Ascending aorta (tissue), 2 donors: ENCODE measurements around the gene PPM1K. TPM values are rescaled to one million over a fixed set of nuclear protein-coding genes. Genes with fewer than 3 reads are reported as not detected.

Source experiments
- DNase-seq, 2 donors: peaks; one replicate each; pipeline ENCODE4 v3.0.0-alpha.2; 2019; ENCODE audit warnings: low spot score in 2 of 2
- H3K27ac ChIP-seq, 2 donors: fragments of 200-600 bp; sonication (generic); one replicate each; pipeline ENCODE4 v1.5.1; 2016 to 2017; ENCODE audit warnings: mild to moderate bottlenecking in 1 of 2
- H3K27me3 ChIP-seq: fragments of 200-600 bp; sonication (generic); one replicate; pipeline ENCODE4 v1.5.1; 2017
- H3K36me3 ChIP-seq, 2 donors: fragments of 200-600 bp; sonication (generic); one replicate each; pipeline ENCODE4 v1.5.1; 2016
- H3K4me1 ChIP-seq, 2 donors: fragments of 200-600 bp; sonication (generic); one replicate each; pipeline ENCODE4 v1.5.1; 2016 to 2017; ENCODE audit warnings: mild to moderate bottlenecking in 1 of 2
- H3K4me3 ChIP-seq, 2 donors: fragments of 200-600 bp; sonication (generic); one replicate each; pipeline ENCODE4 v1.5.1; 2016 to 2017; ENCODE audit warnings: mild to moderate bottlenecking in 1 of 2
- H3K9me3 ChIP-seq, 2 donors: fragments of 200-600 bp; sonication (generic); one replicate each; pipeline ENCODE4 v1.5.1; 2016
- intact Hi-C: fragments of 100-400 bp; cut with DNase I; formaldehyde crosslinking; loops from one replicate; pipeline ENCODE4 v1.15.1; 2023
- total RNA-seq: library from RNA; depleted of rRNA; stranded (reverse); fragments of >200 nt; gene quantifications from one replicate; pipeline ENCODE4 v1.1.0, GENCODE V29; 2016
- TF ChIP-seq, protein P1 (sequence below), 3 experiments: fragments of 200-600 bp in 2 of 3; fragments of 450-650 bp in 1 of 3; sonication (generic) in 2 of 3; IDR thresholded peaks; one replicate each; pipeline ENCODE4 v1.5.1; 2016 to 2019; ENCODE audit warnings: antibody characterized with exemption in 3 of 3, mild to moderate bottlenecking in 1 of 3, moderate library complexity in 1 of 3

Gene PPM1K
- total RNA-seq, 1 donor from 2014 or later: 17.0 TPM

DNA sequence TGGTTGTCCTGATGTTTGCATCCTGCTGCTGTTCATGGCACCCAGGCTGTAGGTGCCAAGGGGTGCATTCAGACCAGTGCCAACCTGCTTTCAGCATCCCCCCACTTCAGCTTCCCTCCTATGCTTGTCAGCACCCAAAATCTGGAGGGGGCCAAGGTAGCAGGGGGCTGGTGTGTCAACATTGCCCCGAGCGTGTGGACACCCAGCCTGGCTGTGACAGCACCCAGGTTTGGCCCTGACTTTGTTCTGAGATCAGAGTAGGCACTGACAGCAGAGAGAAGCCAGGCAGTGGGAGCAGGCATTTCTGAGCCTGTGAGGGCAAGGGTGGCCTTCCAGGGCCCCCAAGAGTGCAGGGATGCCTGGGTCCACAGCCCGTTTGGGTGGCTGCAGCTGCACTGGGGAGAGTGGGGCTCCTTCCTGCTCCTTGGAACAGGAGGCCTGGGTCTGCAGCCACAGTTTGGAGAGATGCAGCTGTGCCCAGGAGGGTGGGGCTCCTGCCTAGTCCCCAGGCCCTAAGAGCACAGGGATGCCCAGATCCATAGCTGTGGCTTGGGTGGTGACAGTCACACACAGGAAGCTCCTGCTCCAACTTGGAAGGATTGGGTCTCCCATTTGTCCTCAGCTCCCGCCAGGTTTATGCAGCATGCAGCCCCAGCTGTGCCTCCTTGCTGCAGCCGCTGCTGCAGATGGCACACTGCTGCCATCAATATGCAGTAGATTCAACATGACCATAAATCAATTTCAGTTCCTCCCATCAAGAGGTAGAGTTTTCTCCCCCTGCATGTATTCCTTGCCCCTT is 12.3 kb upstream of the PPM1K start:
- Histone ChIP-seq H3K27ac (no peak overlapping the region), H3K9me3 (no peaks in the 10 kb centered on the region), H3K36me3 (no peaks in the 10 kb centered on the region), H3K27me3 (no peaks in the 10 kb centered on the region), H3K4me1 (no peaks in the 10 kb centered on the region), H3K4me3 (no peak overlapping the region)
- TF ChIP-seq, protein P1, sequence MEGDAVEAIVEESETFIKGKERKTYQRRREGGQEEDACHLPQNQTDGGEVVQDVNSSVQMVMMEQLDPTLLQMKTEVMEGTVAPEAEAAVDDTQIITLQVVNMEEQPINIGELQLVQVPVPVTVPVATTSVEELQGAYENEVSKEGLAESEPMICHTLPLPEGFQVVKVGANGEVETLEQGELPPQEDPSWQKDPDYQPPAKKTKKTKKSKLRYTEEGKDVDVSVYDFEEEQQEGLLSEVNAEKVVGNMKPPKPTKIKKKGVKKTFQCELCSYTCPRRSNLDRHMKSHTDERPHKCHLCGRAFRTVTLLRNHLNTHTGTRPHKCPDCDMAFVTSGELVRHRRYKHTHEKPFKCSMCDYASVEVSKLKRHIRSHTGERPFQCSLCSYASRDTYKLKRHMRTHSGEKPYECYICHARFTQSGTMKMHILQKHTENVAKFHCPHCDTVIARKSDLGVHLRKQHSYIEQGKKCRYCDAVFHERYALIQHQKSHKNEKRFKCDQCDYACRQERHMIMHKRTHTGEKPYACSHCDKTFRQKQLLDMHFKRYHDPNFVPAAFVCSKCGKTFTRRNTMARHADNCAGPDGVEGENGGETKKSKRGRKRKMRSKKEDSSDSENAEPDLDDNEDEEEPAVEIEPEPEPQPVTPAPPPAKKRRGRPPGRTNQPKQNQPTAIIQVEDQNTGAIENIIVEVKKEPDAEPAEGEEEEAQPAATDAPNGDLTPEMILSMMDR (IDR thresholded peaks at IDR 0.05): no peak
- intact Hi-C loops: no loop called here
- no peak for DNase-seq

DNA sequence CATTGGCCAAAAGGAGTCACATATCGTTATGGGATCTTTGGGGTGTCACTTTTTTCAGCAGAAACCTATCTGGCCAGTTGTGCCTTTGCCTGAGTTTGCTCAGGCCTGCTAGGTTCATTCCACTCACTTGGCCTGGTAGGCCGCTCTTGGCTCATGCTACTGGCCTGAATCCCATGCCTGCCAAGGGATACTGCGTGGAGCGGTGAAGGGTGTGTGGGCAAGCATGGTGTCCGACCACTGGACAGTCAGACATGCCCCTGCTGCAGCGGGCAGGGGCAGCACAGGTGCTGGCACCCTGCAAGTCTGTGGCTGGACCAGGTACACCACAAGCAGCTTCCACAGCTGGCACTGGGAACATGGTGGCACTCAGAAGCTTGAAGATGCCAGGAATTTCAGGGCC is 11.3 kb upstream of the PPM1K start:
- TF ChIP-seq, protein P1 (IDR thresholded peaks at IDR 0.05): no peak
- H3K36me3 ChIP-seq: no peaks in the 10 kb centered on the region
- H3K27me3 ChIP-seq: no peaks in the 10 kb centered on the region
- peaks cover 0 to 3% of the 10 kb centered on the region in 2 donors for H3K4me1 ChIP-seq
- intact Hi-C loops: no loop called here
- no peaks in the 10 kb centered on the region for H3K9me3 ChIP-seq
- no peak overlapping the region for H3K4me3 ChIP-seq
- no peak overlapping the region for H3K27ac ChIP-seq
- no peak for DNase-seq

DNA sequence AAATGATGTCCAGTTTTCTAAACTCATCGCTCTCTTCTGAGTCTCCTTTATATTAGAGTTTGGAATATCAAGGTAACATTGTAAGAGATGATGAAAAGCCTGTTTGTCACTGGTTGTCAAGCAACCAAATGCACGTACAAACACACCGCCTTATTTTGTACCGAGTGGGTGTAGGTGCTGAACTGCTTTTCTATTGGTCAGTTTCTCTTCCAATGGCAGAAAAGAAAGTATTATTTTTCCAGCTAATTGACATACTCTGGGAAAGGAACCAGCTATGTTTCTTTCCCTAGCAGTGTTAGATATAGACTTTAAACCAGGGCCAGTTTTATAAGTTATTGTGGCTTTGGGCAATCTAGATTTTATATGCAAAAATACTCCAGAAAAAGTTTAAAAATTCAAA is 6.6 kb upstream of the PPM1K start:
- peak in 1 of 2 donors; percentile 78 for DNase-seq
- H3K4me3 ChIP-seq: no peak overlapping the region
- H3K36me3 ChIP-seq: no peaks in the 10 kb centered on the region
- H3K9me3 ChIP-seq: no peaks in the 10 kb centered on the region
- no peaks in the 10 kb centered on the region for H3K27me3 ChIP-seq
- H3K4me1 ChIP-seq: peaks cover 2 to 14% of the 10 kb centered on the region in 2 donors
- TF ChIP-seq, protein P1 (IDR thresholded peaks at IDR 0.05): no peak
- H3K27ac ChIP-seq: peak overlapping the region; percentile 70 to 82
- intact Hi-C loops: loop anchor here (5.0 kb wide), 1 partner anchor 51 kb away; no protein-coding TSS in a partner anchor

- no peak overlapping the region for H3K4me3 ChIP-seq
- peak overlapping the region; percentile 87 to 98 for H3K27ac ChIP-seq
- H3K9me3 ChIP-seq: no peaks in the 10 kb centered on the region
- DNase-seq: no peak
- H3K4me1 ChIP-seq: peaks cover 5 to 23% of the 10 kb centered on the region in 2 donors
- H3K27me3 ChIP-seq: no peaks in the 10 kb centered on the region
- TF ChIP-seq, protein P1 (IDR thresholded peaks at IDR 0.05): no peak
- H3K36me3 ChIP-seq: no peaks in the 10 kb centered on the region
- intact Hi-C loops: loop anchor here (10.0 kb wide), 1 partner anchor 1352 kb away; the partner anchor contains the start of gene AFF1
These were observed 2.5 kb upstream of the PPM1K start for GRCh38 chr4:88286897-88287296.

DNA sequence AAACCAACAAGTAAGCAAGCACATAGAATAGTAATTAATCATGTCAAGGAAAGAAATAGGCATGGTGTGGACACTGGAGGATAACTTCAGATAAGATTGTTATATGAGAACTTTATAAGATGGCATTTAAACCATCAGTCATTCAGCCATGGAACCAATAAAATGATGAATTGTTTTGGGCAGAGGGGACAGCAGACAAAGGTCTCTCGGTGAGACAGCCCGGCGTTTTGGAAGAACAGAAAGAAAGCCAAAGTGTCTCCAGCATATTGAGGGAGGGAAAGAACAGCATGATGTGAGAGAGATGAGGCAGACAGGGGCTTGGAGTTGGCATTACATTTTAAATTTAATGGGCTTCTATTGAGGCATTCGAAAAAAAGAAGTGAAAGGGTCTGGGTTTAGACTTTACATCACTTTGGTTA is 883 bp upstream of the PPM1K start:
- Histone ChIP-seq H3K27me3 (no peaks in the 10 kb centered on the region), H3K4me1 (peaks cover 11 to 30% of the 10 kb centered on the region in 2 donors), H3K27ac (peak overlapping the region; percentile 87 to 98), H3K9me3 (no peaks in the 10 kb centered on the region), H3K4me3 (peak overlapping the region; percentile 62 to 69), H3K36me3 (no peaks in the 10 kb centered on the region)
- intact Hi-C loops: loop anchor here (10.0 kb wide), 1 partner anchor 1350 kb away; the partner anchor contains the start of gene AFF1
- no peak for DNase-seq
- TF ChIP-seq, protein P1 (IDR thresholded peaks at IDR 0.05): no peak
